HCT116 (cell line): ENCODE data around the gene KRT73. TPM values are rescaled to one million over a fixed set of nuclear protein-coding genes. Genes with fewer than 3 reads are reported as not detected.

ENCODE experiments used
- ATAC-seq: fragments of 200-7000 bp; cut with Tn5 transposase; 2 replicates; pipeline ENCODE4 v1.9.1; 2020; ENCODE audit warnings: mild to moderate bottlenecking, moderate library complexity
- BruUV-seq: library from RNA; stranded (reverse); fragments of 400-500 nt; replicated peaks from 2 replicates; lab custom pipeline; 2021; lab: Mats Ljungman, UMichigan
- CTCF ChIA-PET: fragments of 300-600 bp; sonication (Branson Sonifier 250); formaldehyde crosslinking; loops from one replicate; lab custom pipeline; 2021; ENCODE audit warnings: antibody characterized with exemption; lab: Charles Lee
- POLR2A ChIA-PET: fragments of 300-600, 350-600 bp; sonication (Branson Sonifier 250); formaldehyde crosslinking; loops from one replicate; lab custom pipeline; 2021; ENCODE audit warnings: antibody characterized with exemption; lab: Charles Lee
- RAD21 ChIA-PET, 2 experiments: fragments of 300-600 bp; sonication (Branson Sonifier 250); formaldehyde crosslinking; loops; one replicate each; lab custom pipeline; 2023; ENCODE audit warnings: low total read pairs in 2 of 2; ENCODE audit not compliant: uncharacterized antibody in 2 of 2, unreplicated experiment in 2 of 2, low non-redundant PET in 1 of 2; lab: Charles Lee
- DNase-seq: peaks from one replicate; pipeline ENCODE4 v3.0.0-alpha.2; 2010; ENCODE audit warnings: low read depth, low spot score
- H2AFZ ChIP-seq: fragments of 200-600 bp; shearing (Covaris generic), sonication (generic); 2 replicates; pipeline ENCODE4 v1.6.1; 2017; ENCODE audit warnings: low read depth, mixed run types, mixed read lengths, antibody characterized with exemption, low read length; ENCODE audit not compliant: poor library complexity, severe bottlenecking
- H3K27ac ChIP-seq: 2 replicates; pipeline ENCODE4 v1.5.1; 2012; ENCODE audit warnings: low read depth, low read length
- H3K27me3 ChIP-seq: fragments of 200-600 bp; sonication (generic); 2 replicates; pipeline ENCODE4 v1.6.1; 2016; ENCODE audit warnings: mixed run types, low read length, mixed read lengths; ENCODE audit not compliant: insufficient read depth
- H3K36me3 ChIP-seq, 2 experiments: fragments of 200-500 bp in 1 of 2; fragments of 200-600 bp in 1 of 2; sonication (Bioruptor generic) in 1 of 2; sonication (generic) in 1 of 2; 2 replicates each; pipeline versions ENCODE4 v1.5.1 to v1.6.1; 2014 to 2016; ENCODE audit warnings: low read length in 2 of 2, inconsistent platforms in 1 of 2, mixed read lengths in 1 of 2, mixed run types in 1 of 2; ENCODE audit not compliant: insufficient read depth in 2 of 2, control insufficient read depth in 1 of 2
- H3K4me1 ChIP-seq, 2 experiments: fragments of 200-600 bp in 1 of 2; sonication (generic) in 1 of 2; 2 replicates each; pipeline versions ENCODE4 v1.5.1 to v1.6.1; 2012 to 2017; ENCODE audit warnings: low read length in 2 of 2, inconsistent platforms in 1 of 2, mild to moderate bottlenecking in 1 of 2, mixed read lengths in 1 of 2, mixed run types in 1 of 2, moderate library complexity in 1 of 2; ENCODE audit not compliant: insufficient read depth in 2 of 2, control insufficient read depth in 1 of 2
- H3K4me2 ChIP-seq: fragments of 200-600 bp; sonication (generic); 2 replicates; pipeline ENCODE4 v1.6.1; 2017; ENCODE audit warnings: mixed run types, low read length, mixed read lengths
- H3K4me3 ChIP-seq, 2 experiments: fragments of 200-600 bp in 1 of 2; sonication (generic) in 1 of 2; replicated peaks in 1 of 2; 2 replicates each; pipeline ENCODE4 v1.5.1; 2011 to 2016; ENCODE audit warnings: low read length in 2 of 2, control low read depth in 1 of 2, low read depth in 1 of 2, mild to moderate bottlenecking in 1 of 2, mixed read lengths in 1 of 2, mixed run types in 1 of 2
- H3K79me2 ChIP-seq: fragments of 200-600 bp; sonication (generic); 2 replicates; pipeline ENCODE4 v1.6.1; 2017; ENCODE audit warnings: mild to moderate bottlenecking, mixed run types, low read length, moderate library complexity, mixed read lengths; ENCODE audit not compliant: insufficient read depth
- H3K9ac ChIP-seq: fragments of 200-600 bp; sonication (generic); 2 replicates; pipeline ENCODE4 v1.6.1; 2016; ENCODE audit warnings: low read length, mixed read lengths
- H3K9me2 ChIP-seq: fragments of 200-600 bp; sonication (generic), shearing (Covaris generic); 2 replicates; pipeline ENCODE4 v1.6.1; 2017; ENCODE audit warnings: mixed run types, mild to moderate bottlenecking, moderate library complexity; ENCODE audit not compliant: insufficient read depth
- H3K9me3 ChIP-seq, 2 experiments: fragments of 200-500 bp in 1 of 2; fragments of 200-600 bp in 1 of 2; sonication (Bioruptor generic) in 1 of 2; sonication (generic) in 1 of 2; 2 replicates each; pipeline ENCODE4 v1.6.1; 2014 to 2017; ENCODE audit warnings: low read length in 2 of 2, mixed read lengths in 2 of 2, inconsistent platforms in 1 of 2, low read depth in 1 of 2, mild to moderate bottlenecking in 1 of 2, mixed run types in 1 of 2, moderate library complexity in 1 of 2; ENCODE audit not compliant: control insufficient read depth in 1 of 2, insufficient read depth in 1 of 2
- H4K20me1 ChIP-seq: fragments of 200-600 bp; sonication (generic), shearing (Covaris generic); 2 replicates; pipeline ENCODE4 v1.6.1; 2017; ENCODE audit warnings: mixed run types, mild to moderate bottlenecking, moderate library complexity; ENCODE audit not compliant: insufficient read depth
- CBX3 ChIP-seq: IDR thresholded peaks from 2 replicates; pipeline ENCODE4 v1.6.1; 2012; ENCODE audit warnings: low read depth
- CEBPB ChIP-seq: IDR thresholded peaks from 2 replicates; pipeline ENCODE4 v1.6.1; 2012; ENCODE audit warnings: low read depth
- CTCF ChIP-seq, 3 experiments: fragments of 200-600 bp in 1 of 3; sonication (generic) in 1 of 3; IDR thresholded peaks in 2 of 3; conservative IDR thresholded peaks in 1 of 3; 2 replicates each; pipeline ENCODE4 v1.5.1; 2012 to 2017; ENCODE audit warnings: low read depth in 2 of 3, low read length in 2 of 3, antibody characterized with exemption in 1 of 3, borderline replicate concordance in 1 of 3, control low read depth in 1 of 3, mild to moderate bottlenecking in 1 of 3, mixed read lengths in 1 of 3, mixed run types in 1 of 3, moderate library complexity in 1 of 3; ENCODE audit not compliant: insufficient read depth in 1 of 3
- EGR1 ChIP-seq: IDR thresholded peaks from 2 replicates; pipeline ENCODE4 v1.6.1; 2012; ENCODE audit warnings: low read depth
- ELF1 ChIP-seq: IDR thresholded peaks from 2 replicates; pipeline ENCODE4 v1.6.1; 2012; ENCODE audit warnings: low read depth, borderline replicate concordance
- MAX ChIP-seq: IDR thresholded peaks from 2 replicates; pipeline ENCODE4 v1.6.1; 2012
- SIN3A ChIP-seq: IDR thresholded peaks from 2 replicates; pipeline ENCODE4 v1.6.1; 2012; ENCODE audit warnings: low read depth
- SP1 ChIP-seq: IDR thresholded peaks from 2 replicates; pipeline ENCODE4 v1.6.1; 2012; ENCODE audit warnings: low read depth
- SRF ChIP-seq: IDR thresholded peaks from 2 replicates; pipeline ENCODE4 v1.6.1; 2012; ENCODE audit warnings: low read depth
- TCF7L2 ChIP-seq: IDR thresholded peaks from 2 replicates; pipeline ENCODE4 v1.7.0; 2011; ENCODE audit warnings: borderline replicate concordance, inconsistent platforms; ENCODE audit not compliant: insufficient read depth, insufficient read length; ENCODE audit errors: extremely low read depth
- YY1 ChIP-seq: IDR thresholded peaks from 2 replicates; pipeline ENCODE4 v1.6.1; 2011; ENCODE audit warnings: low read length, low read depth, moderate library complexity, mild to moderate bottlenecking; ENCODE audit not compliant: insufficient replicate concordance; ENCODE audit errors: extremely low read depth
- ZNF274 ChIP-seq: fragments of 200-500 bp; sonication (Bioruptor generic); IDR thresholded peaks from 2 replicates; pipeline ENCODE4 v1.6.1; 2014; ENCODE audit warnings: mild to moderate bottlenecking, low read depth, low read length, inconsistent platforms
- intact Hi-C: fragments of 100-400 bp; cut with micrococcal nuclease; formaldehyde crosslinking; loops from 2 replicates; pipeline ENCODE4 v1.10.0; 2022
- total RNA-seq: library from RNA; stranded (reverse); gene quantifications from one replicate; pipeline ENCODE4 v1.2.1, GENCODE V29; 2021; ENCODE audit not compliant: unreplicated experiment
- TF ChIP-seq, protein P1 (sequence below): IDR thresholded peaks from 2 replicates; pipeline ENCODE4 v1.6.1; 2011; ENCODE audit warnings: mild to moderate bottlenecking, low read length, moderate library complexity; ENCODE audit not compliant: insufficient replicate concordance; ENCODE audit errors: extremely low read depth

Gene KRT73
- total RNA-seq, 1 experiment from 2014 or later = not detected

DNA sequence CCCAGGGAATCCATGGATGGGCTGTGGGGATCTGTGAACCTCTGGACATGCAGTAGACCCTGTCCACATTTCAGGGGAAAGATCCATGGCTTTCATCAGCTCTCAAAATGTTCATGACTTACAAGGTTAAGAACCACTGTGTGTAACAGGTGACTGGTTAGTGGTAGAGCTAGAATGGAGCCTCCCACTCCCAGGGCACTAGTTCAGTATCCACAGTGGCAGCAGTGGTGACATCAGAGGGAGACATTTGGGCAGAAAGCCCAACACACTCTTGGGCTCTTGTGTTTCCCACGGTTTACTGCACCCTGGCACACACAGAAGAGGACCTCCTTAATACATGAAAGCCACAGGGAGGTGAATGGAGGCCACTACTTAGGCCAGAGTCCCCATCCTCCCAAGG is 53.8 kb downstream of the KRT73 start:
- H3K4me1 ChIP-seq = no peaks in the 10 kb centered on the region
- H3K9me2 ChIP-seq = no peaks in the 10 kb centered on the region
- H3K27me3 ChIP-seq = no peaks in the 10 kb centered on the region
- H2AFZ ChIP-seq = no peak overlapping the region
- no peaks in the 10 kb centered on the region for H4K20me1 ChIP-seq
- no peaks in the 10 kb centered on the region for H3K79me2 ChIP-seq
- ChIA-PET CTCF (no interaction called here), POLR2A (no interaction called here), RAD21 (no interaction called here)
- BruUV-seq = no TSS peak
- ATAC-seq (no peak), DNase-seq (no peak)
- no peak overlapping the region for H3K9ac ChIP-seq
- intact Hi-C loops = loop anchor here (5.0 kb wide), 1 partner anchor 167 kb away; no protein-coding TSS in a partner anchor
- H3K4me3 ChIP-seq = no peak overlapping the region
- H3K4me2 ChIP-seq = no peak overlapping the region
- H3K36me3 ChIP-seq = no peaks in the 10 kb centered on the region
- no peak overlapping the region for H3K27ac ChIP-seq
- no peaks in the 10 kb centered on the region for H3K9me3 ChIP-seq
- TF ChIP-seq ZNF274 (no peak), MAX (no peak), SP1 (no peak), TCF7L2 (no peak), EGR1 (no peak), SRF (no peak), ELF1 (no peak), SIN3A (no peak), CEBPB (no peak), CTCF (IDR thresholded peaks at IDR 0.05 in 2 of 3, conservative IDR thresholded peaks at IDR 0.05 in 1 of 3; ENCODE audit: borderline replicate concordance in 1 of 3, insufficient read depth in 1 of 3, low read depth in 2 of 3, low read length in 2 of 3) (no peak), CBX3 (no peak), YY1 (no peak)
- TF ChIP-seq, protein P1, sequence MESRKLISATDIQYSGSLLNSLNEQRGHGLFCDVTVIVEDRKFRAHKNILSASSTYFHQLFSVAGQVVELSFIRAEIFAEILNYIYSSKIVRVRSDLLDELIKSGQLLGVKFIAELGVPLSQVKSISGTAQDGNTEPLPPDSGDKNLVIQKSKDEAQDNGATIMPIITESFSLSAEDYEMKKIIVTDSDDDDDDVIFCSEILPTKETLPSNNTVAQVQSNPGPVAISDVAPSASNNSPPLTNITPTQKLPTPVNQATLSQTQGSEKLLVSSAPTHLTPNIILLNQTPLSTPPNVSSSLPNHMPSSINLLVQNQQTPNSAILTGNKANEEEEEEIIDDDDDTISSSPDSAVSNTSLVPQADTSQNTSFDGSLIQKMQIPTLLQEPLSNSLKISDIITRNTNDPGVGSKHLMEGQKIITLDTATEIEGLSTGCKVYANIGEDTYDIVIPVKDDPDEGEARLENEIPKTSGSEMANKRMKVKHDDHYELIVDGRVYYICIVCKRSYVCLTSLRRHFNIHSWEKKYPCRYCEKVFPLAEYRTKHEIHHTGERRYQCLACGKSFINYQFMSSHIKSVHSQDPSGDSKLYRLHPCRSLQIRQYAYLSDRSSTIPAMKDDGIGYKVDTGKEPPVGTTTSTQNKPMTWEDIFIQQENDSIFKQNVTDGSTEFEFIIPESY = no peak
